NCI-H2227 treated with DMSO at 0.1 percent for 48 hours (cell line): ENCODE results near the gene UBE2G1.
A peak's percentile ranks its signal among the peaks of the same experiment; 100 is the strongest.
"Not testable (repeated sequence)": the region's sequence is repeated elsewhere in the genome, so short reads cannot be mapped to it uniquely, and the experiment has no call there.

Experiments
- DNase-seq: peaks from one replicate; lab custom pipeline; 2025; lab: John Stamatoyannopoulos, UW

Gene UBE2G1

DNA sequence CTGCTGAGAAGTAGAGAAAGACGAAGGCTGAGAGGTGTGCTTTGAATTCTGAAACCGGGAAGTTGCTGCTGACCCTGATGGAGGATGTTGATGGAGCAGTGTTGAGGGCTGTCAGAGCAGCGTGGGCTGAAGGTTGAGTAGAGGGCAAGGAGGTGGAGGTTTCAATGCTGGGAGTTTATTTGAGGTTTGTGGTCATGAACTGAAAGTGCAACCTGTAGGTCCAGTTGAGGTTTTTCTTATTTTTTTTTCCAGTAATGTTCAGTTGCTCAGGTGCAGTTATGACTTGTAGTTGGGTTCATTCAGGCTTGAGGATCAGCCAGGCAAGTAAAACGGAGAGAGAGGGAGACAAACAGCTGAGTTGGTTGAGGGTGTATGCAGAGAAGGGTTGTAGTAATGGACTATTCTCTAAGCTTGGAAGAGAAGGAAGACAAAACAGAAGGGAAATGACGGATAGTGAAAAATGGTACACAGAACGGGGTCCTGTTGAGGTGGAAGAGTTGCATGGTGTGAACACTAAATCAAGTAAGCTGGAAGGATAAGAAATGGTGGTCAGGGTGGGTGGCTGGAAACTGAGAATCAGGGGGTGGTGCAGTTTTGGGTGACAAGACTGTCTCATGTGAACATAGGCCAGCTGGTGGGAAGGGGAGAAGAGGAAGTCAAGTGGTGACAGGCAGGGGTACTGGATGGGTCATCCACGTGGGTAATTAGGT is 8.7 kb upstream of the UBE2G1 start:
- DNase-seq = no peak

DNA sequence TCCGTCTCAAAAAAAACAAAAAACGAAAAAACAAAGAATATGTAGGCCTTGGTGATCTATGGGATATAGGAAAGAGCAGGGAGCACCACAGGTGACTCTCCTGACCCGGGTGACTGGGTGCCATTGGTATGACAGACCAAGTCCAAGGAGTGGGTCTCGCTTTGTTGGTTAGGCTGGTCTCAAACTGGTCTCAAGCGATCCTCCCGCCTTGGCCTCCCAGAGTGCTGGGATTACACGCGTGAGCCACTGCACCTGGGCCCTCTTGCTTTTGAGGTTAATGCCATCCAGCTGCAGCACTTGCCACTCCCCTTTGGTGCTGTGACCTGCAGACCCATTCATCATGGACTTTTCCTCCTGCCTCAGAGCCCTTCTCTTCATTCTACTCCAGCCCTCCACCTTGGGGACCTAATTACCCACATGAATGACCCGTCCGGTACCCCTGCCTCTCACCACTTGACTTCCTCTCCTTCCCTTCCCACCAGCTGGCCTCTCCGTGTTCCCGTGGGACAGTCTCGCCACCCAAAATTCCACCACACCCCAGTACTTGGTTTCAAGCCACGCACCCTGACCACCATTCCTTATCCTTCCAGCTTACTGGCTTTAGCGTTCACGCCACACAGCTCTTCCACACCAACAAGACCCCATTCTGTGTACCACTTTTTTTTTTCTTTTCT is 3.2 kb upstream of the UBE2G1 start:
- no peak for DNase-seq

- DNase-seq = no peak
These were observed 1.9 kb upstream of the UBE2G1 start for GRCh38 chr17:4368341-4368740.

DNA sequence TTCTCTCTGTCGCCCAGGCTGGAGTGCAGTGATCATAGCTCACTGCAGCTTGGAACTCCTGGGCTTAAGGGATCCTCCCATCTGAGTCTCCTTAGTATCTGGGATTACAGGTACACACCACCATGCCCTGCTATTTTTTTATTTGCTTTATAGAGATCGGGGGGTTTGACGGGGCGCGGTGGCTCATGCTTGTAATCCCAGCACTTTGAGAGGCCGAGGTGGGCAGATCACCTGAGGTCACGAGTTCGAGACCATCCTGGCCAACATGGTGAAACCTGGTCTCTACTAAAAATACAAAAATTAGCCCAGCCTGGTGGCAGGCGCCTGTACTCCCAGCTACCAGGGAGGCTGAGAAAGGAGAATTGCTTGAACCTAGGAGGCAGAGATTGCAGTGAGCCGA is 702 bp upstream of the UBE2G1 start:
- DNase-seq = not testable (repeated sequence)

DNA sequence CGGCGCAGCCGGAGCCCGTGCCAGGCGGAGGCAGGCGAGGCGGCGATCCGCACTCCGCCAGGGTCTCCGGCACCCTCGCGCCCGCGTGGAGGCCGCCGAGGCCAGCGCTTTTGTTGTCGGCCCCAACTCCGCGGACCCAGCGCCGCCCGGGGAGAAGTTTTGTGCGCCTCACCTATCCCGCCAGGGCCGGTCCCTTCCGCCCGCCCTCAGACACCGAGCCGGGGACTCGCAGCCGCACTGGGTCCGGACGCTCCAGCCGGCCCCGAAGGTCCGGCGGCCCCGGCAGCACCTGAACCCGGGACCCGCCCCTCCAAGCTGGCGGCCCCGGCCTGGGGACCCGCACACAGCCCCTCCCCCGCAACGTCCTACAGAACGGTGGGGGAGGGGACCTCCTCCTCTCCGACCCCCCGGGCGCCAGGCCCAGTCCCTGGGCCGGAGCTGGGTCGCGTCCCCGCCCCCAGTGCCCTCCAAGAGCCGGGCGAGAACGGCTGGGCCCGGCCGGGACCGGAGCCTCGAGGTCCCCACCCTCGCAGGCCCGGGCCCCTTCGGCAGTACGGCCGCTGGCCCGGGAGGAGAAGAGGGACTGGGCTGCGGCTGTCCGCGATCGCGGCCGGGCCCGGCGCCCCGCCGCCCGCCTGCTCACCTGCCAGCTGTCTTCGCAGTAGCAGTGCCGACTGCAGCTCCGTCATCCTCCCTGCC is 698 bp downstream of the UBE2G1 start:
- DNase-seq = no peak

DNA sequence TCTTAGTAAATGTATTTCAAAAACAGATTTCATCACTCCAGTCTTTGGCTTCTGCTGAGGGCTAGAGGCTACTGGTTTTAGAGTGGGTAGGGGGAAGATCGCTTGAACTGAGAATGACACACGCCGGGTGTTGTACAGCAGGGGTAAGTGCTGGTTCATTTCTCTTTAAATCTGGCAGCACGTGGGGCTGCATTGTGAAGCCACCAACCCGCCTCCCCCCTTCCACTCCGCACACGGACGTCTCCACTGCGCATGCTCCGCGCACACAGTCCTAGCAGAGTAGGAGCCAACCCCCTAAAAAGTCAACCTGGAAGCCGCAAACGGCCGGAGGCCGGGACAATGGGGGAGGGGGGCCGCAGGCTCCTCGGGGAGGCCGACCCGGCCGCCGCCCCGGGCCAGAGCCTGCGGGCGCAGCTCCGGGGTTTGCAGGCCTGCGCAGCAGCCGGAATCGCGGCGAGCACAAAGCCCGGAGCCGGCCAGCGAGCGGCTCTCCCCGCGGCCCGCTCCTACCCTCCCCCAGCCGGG is 1.3 kb downstream of the UBE2G1 start:
- DNase-seq = peak; percentile 76

DNA sequence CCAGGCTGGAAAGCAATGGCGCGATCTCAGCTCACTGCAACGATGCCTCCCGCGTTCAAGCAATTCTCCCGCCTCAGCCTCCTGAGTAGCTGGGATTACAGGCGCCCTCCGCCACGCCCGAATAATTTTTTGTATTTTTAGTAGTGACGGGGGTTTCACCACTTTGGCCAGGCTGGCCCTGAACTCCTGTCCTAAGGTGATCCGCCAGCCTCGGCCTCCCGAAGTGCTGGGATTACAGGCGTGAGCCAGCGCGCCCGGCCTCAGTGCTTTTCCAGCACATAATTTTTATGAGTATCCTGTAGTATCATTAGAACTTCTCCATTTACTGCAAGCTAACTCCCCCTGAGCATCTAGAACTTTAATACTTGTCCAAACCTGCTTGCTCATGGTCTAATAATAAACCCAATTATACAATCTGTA is 1.8 kb downstream of the UBE2G1 start:
- no peak for DNase-seq

- no peak for DNase-seq
These were observed 4.3 kb downstream of the UBE2G1 start for GRCh38 chr17:4362141-4362540.

GRCh38 chr17:4358154-4358553 is 8.3 kb downstream of the UBE2G1 start:
- DNase-seq = no peak

GRCh38 chr17:4357671-4358070 is 8.8 kb downstream of the UBE2G1 start:
- DNase-seq = no peak

DNA sequence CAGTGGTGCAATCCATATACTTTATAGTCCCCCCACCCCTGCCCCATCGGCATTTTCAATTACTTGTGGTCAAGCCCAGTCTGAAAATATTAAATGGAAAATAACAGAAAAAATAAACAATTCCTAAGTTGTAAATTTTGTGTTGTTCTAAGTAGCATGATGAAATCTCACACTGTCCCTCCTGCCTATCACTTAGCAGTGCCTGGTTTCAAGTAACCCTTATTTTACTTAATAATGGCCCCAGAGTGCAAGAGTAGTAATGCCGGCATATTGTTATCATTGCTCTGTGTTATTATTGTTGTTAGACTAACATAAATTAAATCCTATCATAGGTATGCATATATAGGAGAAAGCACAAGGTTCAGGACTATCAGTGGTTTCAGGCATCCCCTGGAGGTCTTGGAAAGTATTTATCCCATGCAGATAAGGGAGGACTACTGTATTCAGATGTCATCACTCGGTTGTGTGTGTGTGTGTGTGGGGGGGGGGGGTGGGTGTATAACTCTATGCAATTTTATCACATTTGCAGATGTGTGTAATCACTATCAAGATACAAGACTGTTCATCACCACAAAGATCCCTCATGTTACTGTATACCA is 9.3 kb downstream of the UBE2G1 start:
- no peak for DNase-seq

- DNase-seq = no peak
These were observed 11.5 kb downstream of the UBE2G1 start for GRCh38 chr17:4354862-4355514.

DNA sequence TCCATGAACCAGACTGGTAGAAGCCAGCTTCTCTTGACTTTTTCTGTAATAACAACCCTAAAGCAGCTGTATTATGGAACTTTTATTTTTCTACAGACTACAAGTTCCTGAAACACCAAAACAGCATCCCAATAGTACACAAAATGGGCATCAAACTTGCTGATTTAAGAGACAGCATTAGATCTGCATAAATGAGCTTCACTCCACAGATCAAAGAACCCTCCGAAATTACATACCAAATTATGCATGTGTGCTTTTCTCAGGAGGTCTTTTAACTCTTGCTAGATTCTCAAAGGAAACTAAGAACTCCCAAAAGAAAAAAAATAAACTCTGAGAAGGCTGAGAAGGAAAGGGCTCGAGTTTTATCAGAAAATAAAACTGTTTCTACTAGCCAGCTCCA is 12.3 kb downstream of the UBE2G1 start:
- no peak for DNase-seq

DNA sequence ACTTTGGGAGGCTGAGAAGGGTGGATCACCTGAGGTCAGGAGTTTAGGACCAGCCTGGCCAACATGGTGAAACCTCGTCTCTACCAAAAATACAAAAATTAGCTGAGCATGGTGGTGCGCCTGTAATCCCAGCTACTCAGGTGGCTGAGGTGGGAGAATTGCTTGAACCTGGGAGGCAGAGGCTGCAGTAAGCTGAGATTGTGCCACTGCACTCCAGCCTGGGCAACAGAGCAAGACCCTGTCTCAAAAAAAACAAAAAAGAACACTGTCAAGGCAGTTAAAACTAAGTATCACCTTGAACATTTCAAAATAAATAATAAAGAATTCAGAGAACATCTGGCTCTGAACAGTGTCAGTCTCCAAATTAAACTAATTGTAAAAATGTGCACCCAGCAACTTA is 16.3 kb downstream of the UBE2G1 start:
- DNase-seq = not testable (repeated sequence)

- DNase-seq = no peak
These were observed 20.8 kb downstream of the UBE2G1 start for GRCh38 chr17:4345581-4346252.

GRCh38 chr17:4344926-4345325 is 21.5 kb downstream of the UBE2G1 start:
- DNase-seq = no peak

- no peak for DNase-seq
These were observed 23.9 kb downstream of the UBE2G1 start for GRCh38 chr17:4342535-4342934.

GRCh38 chr17:4341616-4341977 is 24.9 kb downstream of the UBE2G1 start:
- DNase-seq = no peak

- no peak for DNase-seq
These were observed 25.4 kb downstream of the UBE2G1 start for GRCh38 chr17:4340914-4341615.

DNA sequence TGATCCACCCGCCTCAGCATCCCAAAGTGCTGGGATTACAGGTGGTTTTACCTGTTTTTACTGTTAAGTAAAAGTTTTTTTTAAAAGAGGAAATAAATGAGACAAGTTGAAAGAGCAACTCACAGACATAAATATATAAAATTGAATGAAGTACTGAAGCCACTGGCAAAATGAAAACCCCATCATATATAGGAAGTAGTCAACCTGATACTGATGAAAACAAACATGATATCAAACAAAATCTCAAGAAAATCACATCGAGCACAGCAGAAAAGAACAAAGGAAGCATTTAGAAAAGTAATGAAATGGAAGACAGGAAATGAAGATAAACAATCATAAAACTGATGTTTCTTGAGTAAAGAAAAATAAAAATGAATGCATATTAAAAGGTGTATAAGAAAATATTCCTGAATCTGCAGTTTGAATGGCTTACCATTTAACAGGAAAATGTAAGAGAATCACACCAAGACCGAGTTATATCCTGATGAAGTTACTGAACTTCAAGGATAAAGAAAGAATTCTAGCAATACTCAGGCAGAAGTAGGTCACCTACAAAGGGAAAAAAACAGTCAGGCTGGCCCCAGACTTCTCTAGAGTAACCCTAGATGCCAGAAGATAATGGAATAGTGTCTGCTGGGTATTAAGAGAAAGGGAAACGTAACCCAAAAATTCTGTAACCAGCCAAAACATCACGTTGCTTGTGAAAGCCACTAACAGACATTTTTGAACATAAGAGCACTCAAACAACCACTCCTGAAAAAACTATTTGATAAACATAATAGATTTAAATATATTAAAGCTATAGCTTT is 31.5 kb downstream of the UBE2G1 start:
- DNase-seq = no peak
